Raji (cell line): ENCODE results near the gene ITPKB.
A peak's percentile ranks its signal among the peaks of the same experiment; 100 is the strongest.

Source experiments
- POLR2A ChIP-seq: IDR thresholded peaks from 2 replicates; pipeline ENCODE4 v1.6.1; 2011; ENCODE audit warnings: low read depth, low read length, control low read depth; ENCODE audit not compliant: insufficient read depth

The ITPKB gene

DNA sequence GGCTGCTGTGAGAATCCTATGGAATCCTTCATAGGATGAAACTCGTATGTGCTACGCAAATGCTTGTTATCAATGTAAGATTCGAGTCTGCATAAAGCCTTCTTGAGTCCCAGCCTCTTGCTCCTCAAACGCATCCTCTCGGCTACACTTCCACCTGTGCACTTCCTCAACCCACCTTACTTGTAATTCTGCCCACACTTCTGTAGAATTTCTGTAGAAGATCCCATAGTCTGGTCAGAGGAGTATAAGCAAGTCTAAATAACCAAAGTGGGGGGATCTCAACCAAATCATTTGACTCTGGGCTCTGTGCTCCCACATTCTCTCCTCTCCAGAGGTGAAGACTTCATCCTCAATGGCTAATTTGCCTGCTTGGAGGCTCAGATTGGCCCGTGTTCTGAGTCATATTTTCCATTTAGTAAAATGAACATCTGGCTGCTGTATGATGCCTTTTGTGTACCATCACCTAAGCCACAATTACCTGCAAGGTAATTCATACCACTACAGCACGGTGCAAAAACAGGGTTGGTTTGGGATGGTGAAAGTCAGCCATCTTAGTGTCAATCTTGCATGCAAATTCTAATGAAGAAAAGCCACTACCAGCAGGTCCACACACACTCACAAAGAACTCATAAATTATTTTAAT lies 63.2 kb downstream of the ITPKB start:
- TF ChIP-seq POLR2A: no peak

DNA sequence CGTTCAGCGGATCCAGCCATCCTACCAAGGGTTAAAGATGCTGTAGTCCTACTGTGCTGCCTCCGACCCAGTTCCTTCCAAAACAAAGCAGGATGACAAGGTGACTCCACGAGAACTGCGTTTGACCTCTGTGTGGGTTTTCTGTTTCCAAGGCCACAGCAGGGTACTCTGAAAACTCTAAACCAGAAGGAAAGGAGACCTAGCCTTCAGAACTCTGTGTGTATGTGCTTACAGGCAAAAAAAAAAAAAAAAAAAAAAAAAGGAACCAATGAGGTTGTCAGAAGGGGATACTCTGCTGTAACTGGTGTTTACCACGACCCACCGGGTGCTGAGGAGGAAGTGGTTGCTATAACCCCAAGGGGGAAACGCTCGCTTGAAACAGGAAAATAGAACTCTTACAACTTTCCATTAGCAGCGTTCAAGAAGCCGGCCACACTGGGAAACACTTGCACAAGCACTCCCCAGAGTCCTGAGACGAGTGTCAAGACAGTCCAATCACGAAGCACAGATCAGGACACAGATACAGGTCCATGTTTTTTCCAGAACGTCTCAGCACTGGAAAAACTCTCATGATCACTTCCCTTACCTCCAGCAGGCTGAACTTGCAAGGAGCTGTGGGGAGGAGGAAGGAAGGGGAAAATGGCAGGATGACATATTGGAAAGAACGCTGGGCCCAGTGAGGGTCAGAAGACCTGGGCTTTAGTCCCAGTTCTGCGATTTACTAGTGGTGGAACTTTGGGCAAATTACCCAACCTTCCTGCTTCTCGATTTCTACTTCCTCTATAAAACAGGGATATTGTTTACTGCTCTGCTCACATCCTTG lies 64.0 kb downstream of the ITPKB start:
- peak; percentile 14; the same call in 1 of the 2 replicates for TF ChIP-seq POLR2A

DNA sequence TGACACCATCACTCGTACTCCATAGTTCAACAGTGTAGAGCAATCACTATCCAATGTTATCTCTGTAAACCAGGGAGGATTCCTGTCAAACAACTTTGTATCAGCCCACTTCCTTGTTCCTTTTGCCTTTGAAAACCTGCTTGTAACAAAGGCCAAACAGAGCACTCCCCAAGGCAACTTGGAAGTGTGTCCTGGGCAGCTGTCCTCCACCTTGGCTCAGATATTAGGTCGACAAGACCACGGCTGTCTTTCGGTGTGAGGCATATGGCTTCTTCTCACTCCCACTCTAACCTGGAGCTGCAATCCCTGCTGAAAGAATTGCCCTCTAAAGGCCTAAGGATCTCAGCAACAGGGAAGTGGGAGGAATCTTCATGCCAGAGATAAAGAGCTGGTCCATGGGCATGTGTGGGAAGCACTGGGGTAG lies 66.7 kb downstream of the ITPKB start:
- TF ChIP-seq POLR2A: no peak

DNA sequence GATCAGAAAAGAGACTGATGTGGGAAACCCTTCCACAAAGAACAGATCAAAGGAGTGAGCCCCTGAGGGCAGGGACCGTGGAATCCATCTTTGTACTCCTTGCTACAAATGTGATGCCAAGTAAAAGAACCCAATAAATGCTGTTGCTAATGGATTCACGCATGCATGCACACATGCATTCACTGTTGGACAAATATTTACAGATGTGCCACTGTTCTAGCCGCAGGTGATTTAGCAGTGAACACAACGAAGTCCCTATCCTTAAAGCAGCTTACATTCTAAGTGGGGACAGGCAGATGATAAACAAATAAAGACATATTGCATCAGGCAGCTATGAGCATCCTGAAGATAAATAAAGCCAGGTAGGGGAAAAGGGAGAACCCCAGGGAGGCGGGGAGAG lies 67.8 kb downstream of the ITPKB start:
- no peak for TF ChIP-seq POLR2A

DNA sequence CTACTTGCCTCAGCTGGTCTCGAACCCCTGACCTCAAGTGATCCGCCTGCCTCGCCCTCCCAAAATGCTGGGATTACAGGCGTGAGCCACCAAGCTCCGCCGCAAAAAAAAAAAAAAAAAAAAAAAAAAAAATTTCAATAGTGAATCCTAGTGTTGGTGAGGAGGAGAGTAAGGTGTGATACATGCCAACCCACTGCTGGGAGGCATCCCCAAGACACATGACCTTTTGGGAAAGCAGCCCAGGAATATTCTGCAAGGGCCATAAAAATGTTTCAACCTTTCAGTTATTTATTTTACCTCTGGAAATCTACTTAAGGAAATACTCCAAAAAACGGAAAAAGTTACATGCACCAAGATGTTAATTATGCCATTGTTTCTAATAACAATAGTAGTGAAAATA lies 69.0 kb downstream of the ITPKB start:
- no peak for TF ChIP-seq POLR2A

DNA sequence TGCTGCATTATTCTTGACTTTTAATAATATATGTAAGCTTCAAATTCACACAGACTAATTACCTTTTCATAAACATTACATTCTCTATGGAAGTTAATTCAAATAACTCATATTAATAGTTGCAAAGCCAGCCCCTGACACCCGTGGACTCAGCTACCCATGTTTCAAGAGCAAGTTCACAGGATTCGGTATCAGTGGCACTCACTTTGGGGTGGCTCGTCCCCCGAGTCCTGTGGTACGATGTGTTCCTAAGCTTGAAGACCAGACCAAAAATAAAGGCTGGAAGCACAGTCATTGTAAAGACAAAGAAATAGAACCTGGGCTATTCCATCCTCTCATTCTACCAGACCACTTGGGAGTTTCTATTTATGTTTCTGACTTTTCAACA lies 70.9 kb downstream of the ITPKB start:
- TF ChIP-seq POLR2A: no peak

DNA sequence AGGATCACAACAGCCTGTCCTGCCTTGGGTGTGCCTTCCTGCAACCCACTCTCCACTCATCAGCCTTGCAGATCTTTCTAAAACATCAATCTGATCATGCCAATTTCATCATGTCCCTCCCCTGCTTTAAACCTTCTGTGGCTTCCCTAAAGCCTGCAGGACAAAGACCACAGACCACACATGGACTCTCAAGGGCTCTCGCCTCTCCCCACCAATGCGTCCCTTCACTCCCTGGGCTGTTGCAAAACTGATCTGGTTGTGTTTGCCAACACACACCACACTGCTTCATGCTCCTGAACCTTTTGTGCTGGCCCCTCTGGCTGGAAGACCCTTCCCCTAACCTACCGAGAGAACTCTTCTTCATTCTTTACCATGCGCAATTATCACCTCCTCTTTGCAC lies 72.4 kb downstream of the ITPKB start:
- TF ChIP-seq POLR2A: no peak

DNA sequence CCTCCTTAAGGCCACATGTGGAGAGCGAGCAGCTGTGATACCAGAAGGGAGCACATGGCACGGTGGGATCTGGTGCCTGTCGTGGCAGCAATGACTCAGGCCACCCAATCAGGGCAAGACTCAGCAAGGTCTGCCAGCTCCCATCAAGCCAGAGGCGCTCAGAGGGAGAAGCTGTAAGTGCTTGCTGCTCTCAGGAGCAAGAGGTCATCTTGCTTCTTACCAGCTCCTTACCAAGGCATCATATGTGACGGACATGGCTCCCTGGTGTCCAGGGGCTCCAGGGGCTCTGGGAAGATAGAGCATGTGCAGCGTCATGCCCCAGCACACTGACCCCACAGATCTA lies 72.9 kb downstream of the ITPKB start:
- TF ChIP-seq POLR2A: no peak

DNA sequence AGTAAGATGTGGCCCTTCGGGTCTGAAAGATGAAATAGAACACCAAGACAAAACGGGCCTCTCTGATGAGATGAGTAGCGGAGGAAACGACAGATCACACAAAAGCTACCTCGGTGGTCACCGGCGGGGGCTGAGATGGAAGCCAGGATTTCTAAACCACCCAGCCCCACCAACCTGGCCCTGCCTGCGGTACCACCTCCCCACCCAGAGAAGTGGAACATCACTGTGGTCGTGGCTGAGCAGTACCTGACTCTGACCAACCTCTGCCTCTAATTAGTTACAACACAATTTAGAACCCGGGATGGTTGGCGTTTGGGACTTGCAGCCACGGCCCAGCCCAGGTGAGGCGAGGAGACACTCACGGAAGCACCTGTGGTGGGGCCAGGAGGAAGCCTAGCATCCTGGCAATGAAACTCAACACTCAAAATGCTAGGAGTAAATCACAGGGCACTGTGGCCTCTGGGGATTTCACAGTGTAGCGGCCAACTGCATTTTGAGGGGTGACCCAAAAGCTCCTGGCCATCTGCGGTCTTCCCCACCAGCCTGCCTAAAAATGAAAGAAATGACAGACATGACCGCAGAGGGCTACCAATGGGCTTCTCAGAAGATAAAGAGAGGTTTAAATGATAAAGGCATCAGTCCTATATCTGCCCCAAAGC lies 73.4 kb downstream of the ITPKB start:
- no peak for TF ChIP-seq POLR2A

DNA sequence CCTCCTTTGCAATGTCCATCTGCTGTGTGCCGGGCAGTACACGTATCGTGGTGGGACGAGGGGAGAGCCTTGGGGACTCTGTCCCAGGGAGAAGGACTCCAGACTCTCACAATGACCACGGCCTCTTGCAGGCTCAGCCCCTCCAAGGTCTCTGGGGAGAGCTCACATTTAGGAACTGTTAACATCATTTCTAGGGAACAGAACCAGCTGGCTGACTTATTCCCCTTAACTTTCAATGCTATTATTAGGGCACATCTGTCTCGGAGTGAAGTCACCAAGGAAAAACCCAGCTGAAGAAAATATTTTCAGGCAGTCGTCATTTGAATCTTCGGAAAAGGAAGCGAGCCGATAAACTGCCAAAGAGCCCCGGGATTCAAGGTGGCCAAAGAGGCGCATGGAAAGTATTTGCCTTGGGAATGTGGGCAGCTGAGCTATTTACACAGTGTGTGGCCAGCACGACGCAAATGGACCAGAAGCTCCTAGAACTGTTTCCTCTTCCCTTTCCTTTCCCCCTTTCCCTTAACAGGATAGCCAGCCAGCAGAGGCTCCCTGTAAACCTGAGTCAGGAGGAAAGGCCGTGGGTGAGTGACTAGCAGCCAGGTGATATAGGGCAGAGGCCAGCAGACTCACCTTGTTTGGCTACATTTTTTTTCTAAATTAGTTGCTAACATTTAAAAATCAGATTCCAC lies 74.5 kb downstream of the ITPKB start:
- no peak for TF ChIP-seq POLR2A

DNA sequence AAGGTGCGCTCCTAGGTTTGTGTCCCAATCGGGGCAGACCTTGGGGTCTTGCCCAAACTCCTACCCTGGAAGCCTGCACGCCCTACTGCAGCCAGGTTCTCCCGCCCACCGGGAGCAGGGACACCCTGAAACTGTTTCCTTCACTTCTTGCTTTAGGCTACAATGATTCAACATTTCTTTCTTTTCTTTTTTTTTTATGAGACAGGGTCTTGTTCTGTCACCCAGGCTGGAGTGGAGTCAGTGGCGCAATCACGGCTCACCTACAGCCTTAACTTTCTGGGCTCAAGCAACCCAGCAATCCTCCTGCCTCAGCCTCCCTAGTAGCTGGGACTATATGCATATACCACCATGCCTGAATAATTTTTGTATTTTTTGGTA lies 75.8 kb downstream of the ITPKB start:
- no peak for TF ChIP-seq POLR2A

DNA sequence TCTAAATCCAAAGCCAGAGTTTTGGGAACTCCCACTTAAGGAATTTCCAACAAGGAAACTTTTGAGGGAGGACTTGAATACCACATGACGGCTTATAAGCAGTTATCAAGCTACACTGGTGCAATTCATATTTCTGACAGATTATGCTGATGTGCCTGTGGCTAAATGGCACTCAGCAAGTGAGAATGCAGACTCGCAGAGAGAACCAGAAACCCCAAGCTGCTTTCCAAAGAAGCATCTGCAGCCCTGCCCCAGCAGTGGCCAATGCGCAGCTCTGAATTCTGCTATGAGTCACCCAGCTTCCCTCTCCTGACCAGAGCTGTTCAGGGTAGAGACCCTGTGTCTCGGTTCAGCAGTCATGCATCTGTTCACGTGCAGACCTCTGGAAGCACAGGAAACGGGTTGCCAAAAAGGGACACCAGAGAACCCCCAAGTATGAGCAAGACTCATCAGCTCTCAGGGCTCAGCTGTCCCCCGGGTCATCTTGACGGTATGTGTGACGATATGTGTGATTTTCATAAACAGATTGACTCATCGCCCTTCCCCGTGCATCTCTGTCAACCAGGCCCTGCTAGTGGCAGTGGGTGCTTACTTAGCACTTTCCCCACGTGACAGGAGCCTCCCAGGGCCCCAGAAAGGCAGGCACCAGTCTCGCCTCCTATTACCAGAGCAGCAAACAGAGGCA lies 76.3 kb downstream of the ITPKB start:
- TF ChIP-seq POLR2A: peak; percentile 52; the same call in 1 of the 2 replicates

DNA sequence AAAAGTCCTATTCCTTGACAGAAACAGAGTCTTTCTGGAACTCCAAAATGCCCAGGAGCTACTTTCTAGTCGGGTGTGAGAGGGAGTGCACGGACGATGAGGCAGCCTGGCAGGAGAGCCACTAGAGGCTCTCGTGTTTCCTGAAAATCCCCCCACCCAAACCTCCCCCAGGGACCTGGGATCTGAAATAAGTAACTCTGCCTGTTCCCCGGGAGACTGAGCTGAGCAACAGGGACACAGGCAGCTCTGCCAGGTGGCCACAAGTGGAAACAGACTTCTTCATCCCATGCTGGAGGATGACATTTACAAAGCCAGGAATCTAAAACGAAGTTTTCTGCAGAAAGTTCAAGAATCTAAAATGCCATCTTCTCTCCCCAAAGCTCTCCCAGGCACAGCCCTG lies 77.1 kb downstream of the ITPKB start:
- no peak for TF ChIP-seq POLR2A

DNA sequence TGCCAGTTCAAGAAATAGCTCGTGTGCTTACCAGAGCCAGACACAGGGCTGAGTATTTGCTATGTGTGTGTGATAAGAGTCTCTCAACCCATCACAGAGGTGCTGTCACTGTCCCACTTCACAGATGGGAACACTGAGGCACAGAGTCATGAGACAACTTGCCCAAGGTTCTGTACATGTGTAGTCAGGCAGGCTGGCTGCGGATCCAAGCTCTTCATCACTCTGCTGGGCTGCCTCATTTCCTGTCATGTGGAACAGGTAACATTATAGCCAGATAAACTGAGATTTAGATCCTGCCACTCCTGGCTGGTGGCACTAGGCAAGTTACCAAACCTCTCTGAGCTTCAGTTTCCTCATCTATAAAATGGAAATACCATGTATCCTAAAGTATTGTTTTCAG lies 77.8 kb downstream of the ITPKB start:
- TF ChIP-seq POLR2A: no peak

DNA sequence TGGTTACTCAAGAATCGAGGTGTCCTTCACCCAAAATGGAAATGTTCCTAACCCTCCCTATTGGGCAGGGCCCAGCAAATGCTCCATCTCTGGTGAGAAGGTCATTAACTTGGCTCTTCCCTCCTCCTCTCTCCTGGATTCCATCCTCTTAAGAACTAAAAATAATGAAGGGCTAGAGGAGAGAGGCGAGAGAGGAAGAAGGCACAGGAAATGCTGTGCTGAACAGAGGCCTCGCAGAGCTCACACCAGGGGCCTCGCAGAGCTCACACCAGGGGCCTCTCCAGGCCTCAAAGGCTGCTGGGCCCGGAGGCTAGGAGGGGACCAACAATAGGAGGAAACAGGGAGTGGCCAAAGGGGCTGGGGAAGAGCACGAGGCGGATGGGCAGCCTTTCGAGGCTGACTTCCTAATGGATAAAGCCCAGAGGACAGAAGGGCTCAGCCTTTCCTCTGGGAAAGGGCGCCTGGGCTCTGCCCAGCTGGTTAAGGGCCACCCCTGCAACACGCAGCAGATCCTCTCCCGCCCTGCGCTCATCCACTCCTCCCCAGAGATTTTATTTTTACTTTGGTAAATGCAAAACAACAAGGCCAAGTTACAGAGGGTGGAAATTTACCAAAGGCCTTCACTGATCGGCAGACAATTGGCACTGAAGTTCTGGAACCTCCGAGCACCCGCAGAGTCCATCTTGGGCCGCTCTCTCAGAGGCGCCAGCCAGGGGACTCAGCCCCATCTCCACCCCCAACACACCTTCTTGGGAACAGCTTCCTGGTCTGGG lies 78.5 kb downstream of the ITPKB start:
- no peak for TF ChIP-seq POLR2A

DNA sequence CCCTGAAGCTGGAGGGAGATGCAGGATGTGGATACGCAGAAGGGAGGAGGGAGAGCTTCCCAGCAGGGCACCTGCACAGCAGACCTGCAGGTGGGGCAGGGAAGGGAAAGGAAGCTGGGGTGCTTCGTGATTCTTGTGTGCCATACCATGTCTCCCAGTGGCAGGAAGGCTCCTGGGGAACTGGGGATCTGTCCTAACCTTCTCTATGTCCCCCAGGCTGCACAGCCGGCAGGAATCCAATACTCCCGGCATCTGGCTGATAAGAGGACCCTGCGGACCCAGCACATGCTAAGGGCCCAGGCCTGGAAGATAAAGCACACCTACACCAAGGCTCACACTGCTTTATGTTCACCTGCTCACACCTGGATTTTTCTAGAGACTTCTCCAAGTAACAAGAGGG lies 79.4 kb downstream of the ITPKB start:
- no peak for TF ChIP-seq POLR2A
